ENCODE data around the gene C1orf167. TPM values are rescaled to one million over a fixed set of nuclear protein-coding genes. Genes with fewer than 3 reads are reported as not detected.

Gene C1orf167
- total and polyA plus RNA-seq, 2 donors from 2014 or later, result 1.9 to 4.2 TPM

DNA sequence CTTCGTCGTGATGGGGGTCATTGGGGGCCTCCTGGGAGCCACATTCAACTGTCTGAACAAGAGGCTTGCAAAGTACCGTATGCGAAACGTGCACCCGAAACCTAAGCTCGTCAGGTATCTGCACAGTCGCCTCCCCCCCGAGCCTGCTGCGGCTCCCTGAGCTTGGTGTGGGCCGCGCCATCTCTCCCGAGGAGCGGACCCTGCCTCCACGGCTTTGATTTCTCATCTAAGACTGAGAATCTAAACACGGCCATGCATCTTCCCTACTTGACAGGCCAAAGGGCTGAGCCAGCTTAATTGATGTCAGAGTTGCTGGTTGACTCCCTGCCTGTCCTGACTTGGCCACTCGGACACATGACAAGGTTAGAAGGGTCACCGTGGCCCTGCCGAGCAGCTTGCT is 66.5 kb downstream of the C1orf167 start:
- no peak for FAIRE-seq
- peak in 3 of 5 donors; percentile 5 to 24 (median 15) for DNase-seq
- TF ChIP-seq, protein P1, sequence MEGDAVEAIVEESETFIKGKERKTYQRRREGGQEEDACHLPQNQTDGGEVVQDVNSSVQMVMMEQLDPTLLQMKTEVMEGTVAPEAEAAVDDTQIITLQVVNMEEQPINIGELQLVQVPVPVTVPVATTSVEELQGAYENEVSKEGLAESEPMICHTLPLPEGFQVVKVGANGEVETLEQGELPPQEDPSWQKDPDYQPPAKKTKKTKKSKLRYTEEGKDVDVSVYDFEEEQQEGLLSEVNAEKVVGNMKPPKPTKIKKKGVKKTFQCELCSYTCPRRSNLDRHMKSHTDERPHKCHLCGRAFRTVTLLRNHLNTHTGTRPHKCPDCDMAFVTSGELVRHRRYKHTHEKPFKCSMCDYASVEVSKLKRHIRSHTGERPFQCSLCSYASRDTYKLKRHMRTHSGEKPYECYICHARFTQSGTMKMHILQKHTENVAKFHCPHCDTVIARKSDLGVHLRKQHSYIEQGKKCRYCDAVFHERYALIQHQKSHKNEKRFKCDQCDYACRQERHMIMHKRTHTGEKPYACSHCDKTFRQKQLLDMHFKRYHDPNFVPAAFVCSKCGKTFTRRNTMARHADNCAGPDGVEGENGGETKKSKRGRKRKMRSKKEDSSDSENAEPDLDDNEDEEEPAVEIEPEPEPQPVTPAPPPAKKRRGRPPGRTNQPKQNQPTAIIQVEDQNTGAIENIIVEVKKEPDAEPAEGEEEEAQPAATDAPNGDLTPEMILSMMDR (IDR thresholded peaks at IDR 0.05; ENCODE audit: borderline replicate concordance, extremely low read depth, insufficient read depth), result no peak
- intact Hi-C loops (cut with DNase I), result no loop called here
- Histone ChIP-seq H3K36me3 (ENCODE audit: control insufficient read depth in 2 of 3, insufficient read depth in 3 of 3, low read length in 3 of 3) (peaks cover 4 to 75% (median 59%) of the 10 kb centered on the region in 3 donors), H3K4me3 (ENCODE audit: low read length in 3 of 3) (no peak overlapping the region), H3K9me3 (ENCODE audit: control insufficient read depth in 2 of 3, insufficient read depth in 1 of 3, low read length in 3 of 3) (no peaks in the 10 kb centered on the region), H3K27me3 (ENCODE audit: control insufficient read depth, insufficient read depth, low read length) (no peaks in the 10 kb centered on the region), H3K27ac (ENCODE audit: low read depth in 2 of 2, low read length in 2 of 2) (no peak overlapping the region), H3K9ac (ENCODE audit: low read length in 3 of 3) (no peak overlapping the region), H3K4me1 (ENCODE audit: control insufficient read depth in 2 of 3, insufficient read depth in 2 of 3, low read depth in 1 of 3, low read length in 3 of 3) (no peaks in the 10 kb centered on the region)

DNA sequence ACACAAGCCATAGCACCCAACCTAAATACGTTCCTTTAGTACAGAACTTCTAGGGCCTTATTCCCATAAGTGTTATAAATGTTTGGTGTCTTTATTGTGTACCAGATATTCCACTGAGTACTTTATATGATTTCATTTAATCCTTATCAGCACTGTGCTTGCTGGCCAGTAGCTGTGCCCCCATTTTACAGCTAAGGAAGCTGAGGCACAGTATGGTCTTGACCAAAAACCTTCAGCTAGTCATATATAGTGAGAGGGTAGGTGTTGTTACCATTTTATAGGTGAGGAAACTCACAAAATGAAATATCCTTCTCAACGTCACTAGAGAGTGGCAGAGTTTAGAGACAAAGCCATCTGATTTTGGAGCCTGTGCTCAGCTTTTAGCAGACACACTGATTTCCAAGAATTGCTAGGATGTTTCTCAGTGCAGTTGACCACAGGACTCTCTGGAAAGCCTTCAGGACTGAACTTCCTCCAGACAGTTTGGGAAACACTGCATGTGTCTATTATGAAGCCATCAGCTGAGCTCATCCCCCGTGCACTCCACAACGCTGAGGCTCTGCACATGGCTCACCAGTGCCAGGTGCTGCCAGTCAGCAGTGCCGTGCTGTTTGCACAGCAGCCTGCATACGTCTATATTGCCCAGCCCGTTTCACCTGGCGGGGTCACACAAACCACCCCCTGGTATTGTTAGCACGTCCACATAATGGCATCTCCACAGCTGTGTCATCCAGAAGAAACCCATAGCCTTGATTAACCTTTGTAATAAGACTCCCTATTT is 70.1 kb downstream of the C1orf167 start:
- H3K36me3 ChIP-seq (ENCODE audit: control insufficient read depth in 2 of 3, insufficient read depth in 3 of 3, low read length in 3 of 3), result peaks cover 9 to 63% (median 52%) of the 10 kb centered on the region in 3 donors
- no peak for FAIRE-seq
- no peaks in the 10 kb centered on the region for H3K9me3 ChIP-seq (ENCODE audit: control insufficient read depth in 2 of 3, insufficient read depth in 1 of 3, low read length in 3 of 3)
- no peaks in the 10 kb centered on the region for H3K27me3 ChIP-seq (ENCODE audit: control insufficient read depth, insufficient read depth, low read length)
- H3K4me3 ChIP-seq (ENCODE audit: low read length in 3 of 3), result no peak overlapping the region
- TF ChIP-seq, protein P1 (IDR thresholded peaks at IDR 0.05; ENCODE audit: borderline replicate concordance, extremely low read depth, insufficient read depth), result no peak
- no peak overlapping the region for H3K27ac ChIP-seq (ENCODE audit: low read depth in 2 of 2, low read length in 2 of 2)
- no peaks in the 10 kb centered on the region for H3K4me1 ChIP-seq (ENCODE audit: control insufficient read depth in 2 of 3, insufficient read depth in 2 of 3, low read depth in 1 of 3, low read length in 3 of 3)
- intact Hi-C loops (cut with DNase I), result no loop called here
- DNase-seq, result peak in 1 of 5 donors; percentile 33
- no peak overlapping the region for H3K9ac ChIP-seq (ENCODE audit: low read length in 3 of 3)

DNA sequence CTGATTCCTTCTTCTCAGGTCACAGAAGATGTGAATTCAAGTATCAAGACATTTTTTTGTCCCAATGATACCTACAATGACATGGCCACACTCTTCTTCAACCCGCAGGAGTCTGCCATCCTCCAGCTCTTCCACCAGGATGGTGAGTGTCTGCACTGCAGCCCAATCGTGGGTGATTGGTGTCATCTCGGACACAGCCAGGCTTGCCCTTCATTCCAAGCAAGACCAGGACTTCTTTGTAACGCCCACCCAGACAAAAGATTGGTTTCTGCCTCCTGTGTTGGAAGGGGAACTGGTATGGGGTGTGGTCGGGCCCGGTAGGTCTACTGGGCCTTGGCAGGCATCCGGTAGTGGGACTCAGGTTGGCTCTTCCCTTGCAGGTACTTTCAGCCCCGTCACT is 71.5 kb downstream of the C1orf167 start:
- Histone ChIP-seq H3K36me3 (ENCODE audit: control insufficient read depth in 2 of 3, insufficient read depth in 3 of 3, low read length in 3 of 3) (peaks cover 11 to 62% (median 56%) of the 10 kb centered on the region in 3 donors), H3K9ac (ENCODE audit: low read length in 3 of 3) (no peak overlapping the region), H3K4me3 (ENCODE audit: low read length in 3 of 3) (no peak overlapping the region), H3K27ac (ENCODE audit: low read depth in 2 of 2, low read length in 2 of 2) (no peak overlapping the region), H3K4me1 (ENCODE audit: control insufficient read depth in 2 of 3, insufficient read depth in 2 of 3, low read depth in 1 of 3, low read length in 3 of 3) (no peaks in the 10 kb centered on the region), H3K9me3 (ENCODE audit: control insufficient read depth in 2 of 3, insufficient read depth in 1 of 3, low read length in 3 of 3) (no peaks in the 10 kb centered on the region), H3K27me3 (ENCODE audit: control insufficient read depth, insufficient read depth, low read length) (no peaks in the 10 kb centered on the region)
- FAIRE-seq, result no peak
- TF ChIP-seq, protein P1 (IDR thresholded peaks at IDR 0.05; ENCODE audit: borderline replicate concordance, extremely low read depth, insufficient read depth), result no peak
- DNase-seq, result peak in 1 of 5 donors; percentile 11
- intact Hi-C loops (cut with DNase I), result no loop called here
